GM21515 (cell line): ENCODE data around the gene TAGAP.
"Not testable (repeated sequence)": the region's sequence is repeated elsewhere in the genome, so short reads cannot be mapped to it uniquely, and the experiment has no call there.

Experiments
- ATAC-seq: cut with Tn5 transposase; IDR thresholded peaks from one replicate; pipeline ENCODE4 v1.9.1; 2021; ENCODE audit not compliant: unreplicated experiment

The TAGAP gene

GRCh38 chr6:159045801-159046200 lies 1.0 kb upstream of the TAGAP start:
- no peak for ATAC-seq

- ATAC-seq, result no peak
Measured at GRCh38 chr6:159043947-159044346, 844 bp downstream of the TAGAP start.

- ATAC-seq, result no peak
Measured at GRCh38 chr6:159043251-159043650, 1.5 kb downstream of the TAGAP start.

GRCh38 chr6:159042826-159043181 lies 2.0 kb downstream of the TAGAP start:
- no peak for ATAC-seq

GRCh38 chr6:159042003-159042825 lies 2.6 kb downstream of the TAGAP start:
- no peak for ATAC-seq

- ATAC-seq, result no peak
Measured at GRCh38 chr6:159041181-159041580, 3.6 kb downstream of the TAGAP start.

GRCh38 chr6:159039885-159040258 lies 4.9 kb downstream of the TAGAP start:
- no peak for ATAC-seq

- peak; percentile 83 for ATAC-seq
Measured at GRCh38 chr6:159038914-159039884, 5.6 kb downstream of the TAGAP start.

GRCh38 chr6:159038318-159038717 lies 6.5 kb downstream of the TAGAP start:
- ATAC-seq, result not testable (repeated sequence)

GRCh38 chr6:159037756-159038290 lies 7.0 kb downstream of the TAGAP start:
- ATAC-seq, result no peak

GRCh38 chr6:159036673-159037072 lies 8.1 kb downstream of the TAGAP start:
- no peak for ATAC-seq

GRCh38 chr6:159035891-159036290 lies 8.9 kb downstream of the TAGAP start:
- ATAC-seq, result no peak

- no peak for ATAC-seq
Measured at GRCh38 chr6:159033160-159034049, 11.4 kb downstream of the TAGAP start.

GRCh38 chr6:159031846-159032245 lies 12.9 kb downstream of the TAGAP start:
- no peak for ATAC-seq

- no peak for ATAC-seq
Measured at GRCh38 chr6:159030168-159030567, 14.6 kb downstream of the TAGAP start.

- ATAC-seq, result not testable (repeated sequence)
Measured at GRCh38 chr6:159025224-159025623, 19.6 kb downstream of the TAGAP start.

GRCh38 chr6:159023893-159024292 lies 20.9 kb downstream of the TAGAP start:
- ATAC-seq, result no peak

- no peak for ATAC-seq
Measured at GRCh38 chr6:159020011-159020410, 24.8 kb downstream of the TAGAP start.

GRCh38 chr6:159017757-159018559 lies 26.8 kb downstream of the TAGAP start:
- no peak for ATAC-seq

- no peak for ATAC-seq
Measured at GRCh38 chr6:159014406-159014805, 30.4 kb downstream of the TAGAP start.
